B cell (primary cell): ENCODE measurements around the gene ARHGEF7. TPM values are rescaled to one million over a fixed set of nuclear protein-coding genes. Genes with fewer than 3 reads are reported as not detected.
"Not testable (repeated sequence)": the region's sequence is repeated elsewhere in the genome, so short reads cannot be mapped to it uniquely, and the experiment has no call there.

Source experiments
- ATAC-seq: fragments of 200-7000 bp; cut with Tn5 transposase; one replicate; pipeline ENCODE4 v1.10.0; 2021; ENCODE audit warnings: low read depth, mild to moderate bottlenecking, moderate number of reproducible peaks, moderate library complexity
- CTCF ChIA-PET: fragments of 350-600 bp; sonication (Branson Sonifier 250); formaldehyde crosslinking; loops from one replicate; lab custom pipeline; 2021; ENCODE audit warnings: antibody characterized with exemption, inconsistent platforms; lab: Charles Lee
- POLR2A ChIA-PET: fragments of 350-600 bp; sonication (Branson Sonifier 250); formaldehyde crosslinking; loops from one replicate; lab custom pipeline; 2021; ENCODE audit warnings: antibody characterized with exemption; lab: Charles Lee
- DNase-seq: peaks from one replicate; pipeline ENCODE4 v3.0.0; 2013
- H2AFZ ChIP-seq: 2 replicates; pipeline ENCODE4 v1.6.1; 2012; ENCODE audit warnings: mild to moderate bottlenecking, low read depth, low read length; ENCODE audit not compliant: insufficient read depth, poor library complexity, severe bottlenecking
- H3K27ac ChIP-seq, 2 donors: 1 replicate in 1 of 2; 2 replicates in 1 of 2; pipeline ENCODE4 v1.5.1; 2012 to 2013; ENCODE audit warnings: low read length in 2 of 2, mild to moderate bottlenecking in 2 of 2, moderate library complexity in 1 of 2
- H3K27me3 ChIP-seq, 4 experiments: fragments of 200-600 bp in 1 of 4; sonication (generic) in 1 of 4; replicated peaks in 1 of 4; 1 replicate in 2 of 4; 2 replicates in 2 of 4; pipeline versions ENCODE4 v1.6.1 to v1.7.0; 2013 to 2016; ENCODE audit warnings: low read length in 3 of 4, mild to moderate bottlenecking in 2 of 4, mixed read lengths in 1 of 4, moderate library complexity in 1 of 4; ENCODE audit not compliant: insufficient read depth in 4 of 4, control insufficient read depth in 3 of 4; ENCODE audit errors: control extremely low read depth in 1 of 4
- H3K36me3 ChIP-seq, 2 experiments: replicated peaks in 1 of 2; 1 replicate in 1 of 2; 2 replicates in 1 of 2; pipeline versions ENCODE4 v1.6.1 to v1.7.1; 2013; ENCODE audit warnings: low read length in 1 of 2; ENCODE audit not compliant: insufficient read depth in 2 of 2, control insufficient read depth in 1 of 2; ENCODE audit errors: control extremely low read depth in 1 of 2, extremely low read depth in 1 of 2
- H3K4me1 ChIP-seq, 2 donors: fragments of 200-600 bp in 1 of 2; sonication (generic) in 1 of 2; 1 replicate in 1 of 2; 2 replicates in 1 of 2; pipeline versions ENCODE4 v1.5.1 to v1.6.1; 2013 to 2017; ENCODE audit warnings: low read length in 2 of 2; ENCODE audit not compliant: control insufficient read depth in 2 of 2, insufficient read depth in 2 of 2
- H3K4me2 ChIP-seq: replicated peaks from 2 replicates; pipeline ENCODE3; 2012; ENCODE audit warnings: mild to moderate bottlenecking, low read depth, low read length; ENCODE audit not compliant: poor library complexity, severe bottlenecking
- H3K4me3 ChIP-seq, 5 experiments: fragments of 200-600 bp in 1 of 5; sonication (generic) in 1 of 5; 1 replicate in 3 of 5; 2 replicates in 2 of 5; pipeline versions ENCODE4 v1.5.1 to v1.7.0; 2011 to 2016; ENCODE audit warnings: low read length in 4 of 5, mild to moderate bottlenecking in 4 of 5, low read depth in 2 of 5, control low read depth in 1 of 5, moderate library complexity in 1 of 5; ENCODE audit not compliant: insufficient read depth in 1 of 5; ENCODE audit errors: control extremely low read depth in 1 of 5, extremely low read depth in 1 of 5
- H3K79me2 ChIP-seq: fragments of 200-600 bp; sonication (generic); one replicate; pipeline ENCODE4 v1.6.0; 2016; ENCODE audit warnings: low read length; ENCODE audit not compliant: control insufficient read depth, insufficient read depth
- H3K9ac ChIP-seq: fragments of 200-600 bp; sonication (generic); 2 replicates; pipeline ENCODE4 v1.6.1; 2017; ENCODE audit warnings: mild to moderate bottlenecking, low read length, moderate library complexity
- H3K9me3 ChIP-seq, 3 donors: one replicate each; pipeline versions ENCODE4 v1.6.1 to v1.7.1; 2013; ENCODE audit warnings: low read length in 2 of 3; ENCODE audit not compliant: control insufficient read depth in 2 of 3, insufficient read depth in 1 of 3; ENCODE audit errors: control extremely low read depth in 1 of 3
- H4K20me1 ChIP-seq: 2 replicates; pipeline ENCODE4 v1.6.0; 2012; ENCODE audit warnings: mild to moderate bottlenecking, low read length; ENCODE audit not compliant: insufficient read depth, control insufficient read depth, poor library complexity, severe bottlenecking
- H3K27ac Mint-ChIP-seq: one replicate; pipeline ENCODE4 v1.8.0; 2021; ENCODE audit warnings: mixed read lengths
- H3K27me3 Mint-ChIP-seq: one replicate; pipeline ENCODE4 v1.8.0; 2021; ENCODE audit warnings: mixed read lengths
- H3K4me1 Mint-ChIP-seq: one replicate; pipeline ENCODE4 v1.8.0; 2021; ENCODE audit warnings: mixed read lengths
- H3K4me3 Mint-ChIP-seq: one replicate; pipeline ENCODE4 v1.8.0; 2021; ENCODE audit warnings: mixed read lengths
- H3K9me3 Mint-ChIP-seq: one replicate; pipeline ENCODE4 v1.8.0; 2022; ENCODE audit warnings: mixed read lengths; ENCODE audit not compliant: insufficient read depth
- CTCF ChIP-seq: fragments of 200-600 bp; IDR thresholded peaks from one replicate; pipeline ENCODE4 v1.8.0; 2022; ENCODE audit warnings: antibody characterized with exemption, mild to moderate bottlenecking
- EZH2 ChIP-seq: IDR thresholded peaks from 2 replicates; pipeline ENCODE4 v1.6.1; 2012; ENCODE audit warnings: borderline replicate concordance, low read depth, mild to moderate bottlenecking, moderate library complexity, low read length; ENCODE audit not compliant: insufficient read depth, poor library complexity, severe bottlenecking
- WGBS: methylation state at CpG from one replicate; pipeline ENCODE4 v1.1.5; 2013; ENCODE audit warnings: missing lambda C conversion rate; ENCODE audit not compliant: insufficient coverage; 5-methylcytosine and 5-hydroxymethylcytosine counted together
- intact Hi-C: fragments of 100-400 bp; cut with micrococcal nuclease; formaldehyde crosslinking; loops from one replicate; pipeline ENCODE4 v1.10.0; 2022
- polyA plus RNA-seq: library from polyadenylated mRNA; depleted of rRNA; stranded (reverse); fragments of >200 nt; gene quantifications from 2 replicates; pipeline ENCODE4 v1.2.3, GENCODE V29; 2012
- total RNA-seq, 2 donors: library from RNA; stranded (reverse); fragments of 120-200 nt in 1 of 2; gene quantifications; 1 replicate in 1 of 2; 2 replicates in 1 of 2; pipeline versions ENCODE4 v1.2.3 to v1.2.4, GENCODE V29; 2013 to 2022

The ARHGEF7 gene
- total and polyA plus RNA-seq, 2 donors (not counting 1 experiment from before 2014, with no cell fraction given) = 62.3 to 125 TPM

GRCh38 chr13:111256946-111257345, 141.8 kb downstream of the ARHGEF7 start:
- DNase-seq (no peak), ATAC-seq (no peak)
- H3K79me2 ChIP-seq = peaks cover 39% of the 10 kb centered on the region
- peaks cover 1 to 20% (median 7%) of the 10 kb centered on the region in 3 donors for H3K9me3 ChIP-seq
- H3K9ac ChIP-seq = no peak overlapping the region
- H3K4me1 ChIP-seq = peaks cover 0 to under 1% of the 10 kb centered on the region in 2 donors
- no peak overlapping the region for H3K4me2 ChIP-seq
- H3K9me3 Mint-ChIP-seq = peaks cover 3% of the 10 kb centered on the region
- H3K4me3 ChIP-seq = no peak overlapping the region
- CTCF ChIA-PET = interaction anchor here (1.1 kb wide), 1 partner anchor 92 kb away, joined by 3 read pairs; no protein-coding TSS in a partner anchor
- H4K20me1 ChIP-seq = peaks cover 31% of the 10 kb centered on the region
- H2AFZ ChIP-seq = no peak overlapping the region
- no peaks in the 10 kb centered on the region for H3K27me3 Mint-ChIP-seq
- intact Hi-C loops = no loop called here
- POLR2A ChIA-PET = no interaction called here
- no peak overlapping the region for H3K4me3 Mint-ChIP-seq
- no peak for TF ChIP-seq CTCF
- TF ChIP-seq EZH2 = no peak
- H3K27ac ChIP-seq = no peak overlapping the region
- H3K36me3 ChIP-seq = peaks cover 0 to 59% of the 10 kb centered on the region in 2 experiments
- WGBS = no CpG with 5 or more reads among the region's 1 CpG
- H3K27ac Mint-ChIP-seq = no peak overlapping the region
- H3K27me3 ChIP-seq = no peaks in the 10 kb centered on the region
- peaks cover under 1% of the 10 kb centered on the region for H3K4me1 Mint-ChIP-seq

- Histone ChIP-seq H3K36me3 (peaks cover 0 to 60% of the 10 kb centered on the region in 2 experiments), H3K9me3 (peaks cover 1 to 20% (median 7%) of the 10 kb centered on the region in 3 donors), H3K79me2 (peaks cover 31% of the 10 kb centered on the region), H4K20me1 (peaks cover 35% of the 10 kb centered on the region)
- H3K27ac ChIP-seq, H2AFZ ChIP-seq, H3K4me3 ChIP-seq, intact Hi-C loops, H3K27me3 ChIP-seq, H3K9ac ChIP-seq, H3K9me3 Mint-ChIP-seq, H3K27me3 Mint-ChIP-seq, H3K27ac Mint-ChIP-seq, H3K4me2 ChIP-seq, CTCF ChIA-PET, H3K4me1 Mint-ChIP-seq, H3K4me1 ChIP-seq, H3K4me3 Mint-ChIP-seq, POLR2A ChIA-PET, ATAC-seq, DNase-seq: not testable (repeated sequence)
- WGBS = 100% methylated on average over 2 of the region's 2 CpGs
These were observed 142.8 kb downstream of the ARHGEF7 start for GRCh38 chr13:111257899-111258298.
